ENCODE results near the gene SLC39A11. TPM values are rescaled to one million over a fixed set of nuclear protein-coding genes. Genes with fewer than 3 reads are reported as not detected.

SLC39A11 gene
- total RNA-seq, 2 donors from 2014 or later, result 18.1 to 20.1 TPM

DNA sequence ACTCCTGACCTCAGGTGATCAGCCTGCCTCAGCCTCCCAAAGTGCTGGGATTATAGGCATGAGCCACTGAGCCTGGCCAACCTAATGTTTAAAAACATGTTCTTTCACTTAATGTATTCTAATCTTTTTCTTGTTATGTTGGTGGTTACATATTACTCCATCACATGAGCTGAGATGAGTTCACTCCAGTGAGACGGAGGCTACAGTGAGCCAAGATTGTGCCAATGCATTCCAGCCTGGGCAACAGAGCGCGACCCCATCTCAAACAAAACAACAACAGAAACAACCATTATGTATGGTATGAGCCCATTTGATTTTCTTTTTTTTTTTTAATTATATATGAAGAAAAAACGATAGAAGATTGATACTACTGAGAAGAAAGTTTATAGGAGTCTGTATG lies 39.6 kb downstream of the SLC39A11 start:
- Histone ChIP-seq H3K27me3 (ENCODE audit: control insufficient read depth, insufficient read depth, low read length, poor library complexity, severe bottlenecking) (no peaks in the 10 kb centered on the region), H3K9me3 (ENCODE audit: control insufficient read depth, low read length) (no peaks in the 10 kb centered on the region), H3K4me1 (ENCODE audit: control insufficient read depth, insufficient read depth, low read length) (no peaks in the 10 kb centered on the region), H3K4me3 (ENCODE audit: low read length) (no peak overlapping the region), H3K27ac (ENCODE audit: low read depth, low read length) (no peak overlapping the region), H3K36me3 (ENCODE audit: control insufficient read depth, insufficient read depth, low read length) (no peaks in the 10 kb centered on the region), H3K9ac (ENCODE audit: extremely low read depth, low read length, poor library complexity, severe bottlenecking) (no peak overlapping the region)
- Mint-ChIP-seq H3K36me3 (ENCODE audit: low read depth) (peaks cover 2% of the 10 kb centered on the region), H3K4me3 (no peak overlapping the region), H3K27ac (no peak overlapping the region), H3K9me3 (peaks cover 6% of the 10 kb centered on the region), H3K27me3 (ENCODE audit: insufficient read depth) (no peaks in the 10 kb centered on the region), H3K4me1 (no peaks in the 10 kb centered on the region)
- TF ChIP-seq, protein P1, sequence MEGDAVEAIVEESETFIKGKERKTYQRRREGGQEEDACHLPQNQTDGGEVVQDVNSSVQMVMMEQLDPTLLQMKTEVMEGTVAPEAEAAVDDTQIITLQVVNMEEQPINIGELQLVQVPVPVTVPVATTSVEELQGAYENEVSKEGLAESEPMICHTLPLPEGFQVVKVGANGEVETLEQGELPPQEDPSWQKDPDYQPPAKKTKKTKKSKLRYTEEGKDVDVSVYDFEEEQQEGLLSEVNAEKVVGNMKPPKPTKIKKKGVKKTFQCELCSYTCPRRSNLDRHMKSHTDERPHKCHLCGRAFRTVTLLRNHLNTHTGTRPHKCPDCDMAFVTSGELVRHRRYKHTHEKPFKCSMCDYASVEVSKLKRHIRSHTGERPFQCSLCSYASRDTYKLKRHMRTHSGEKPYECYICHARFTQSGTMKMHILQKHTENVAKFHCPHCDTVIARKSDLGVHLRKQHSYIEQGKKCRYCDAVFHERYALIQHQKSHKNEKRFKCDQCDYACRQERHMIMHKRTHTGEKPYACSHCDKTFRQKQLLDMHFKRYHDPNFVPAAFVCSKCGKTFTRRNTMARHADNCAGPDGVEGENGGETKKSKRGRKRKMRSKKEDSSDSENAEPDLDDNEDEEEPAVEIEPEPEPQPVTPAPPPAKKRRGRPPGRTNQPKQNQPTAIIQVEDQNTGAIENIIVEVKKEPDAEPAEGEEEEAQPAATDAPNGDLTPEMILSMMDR (conservative IDR thresholded peaks at IDR 0.05), result no peak
- 91 to 100% methylated on average over 1 to 4 of the region's 4 CpGs for WGBS, 2 experiments (ENCODE audit: insufficient coverage in 1 of 2, insufficient read length in 1 of 2)
- DNase-seq, result no peak

DNA sequence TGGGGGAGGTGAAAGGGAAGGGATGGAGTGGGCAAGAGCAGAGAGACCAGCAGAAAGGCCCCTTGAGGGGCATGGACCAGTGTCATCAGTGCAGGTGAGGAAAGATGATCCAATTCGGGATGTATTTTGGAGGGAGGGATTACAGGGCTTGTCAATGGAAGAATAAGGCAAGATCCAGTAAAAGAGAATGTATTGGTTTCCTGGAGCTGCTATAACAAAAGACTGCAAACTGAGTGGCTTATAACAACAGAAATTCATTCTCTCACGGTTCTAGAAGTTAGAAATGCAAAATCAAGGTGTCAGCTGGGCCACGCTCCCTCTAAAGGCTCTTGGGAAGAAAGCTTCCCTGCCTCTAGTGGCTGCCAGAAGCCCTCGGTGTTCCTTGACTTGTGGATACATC lies 41.7 kb downstream of the SLC39A11 start:
- Mint-ChIP-seq H3K4me1 (no peaks in the 10 kb centered on the region), H3K36me3 (ENCODE audit: low read depth) (peaks cover 2% of the 10 kb centered on the region), H3K4me3 (no peak overlapping the region), H3K27me3 (ENCODE audit: insufficient read depth) (no peaks in the 10 kb centered on the region), H3K27ac (no peak overlapping the region), H3K9me3 (peaks cover 6% of the 10 kb centered on the region)
- H3K27me3 ChIP-seq (ENCODE audit: control insufficient read depth, insufficient read depth, low read length, poor library complexity, severe bottlenecking), result no peaks in the 10 kb centered on the region
- WGBS, 2 experiments (ENCODE audit: insufficient coverage in 1 of 2, insufficient read length in 1 of 2), result 89 to 92% methylated on average over 4 of the region's 4 CpGs
- H3K27ac ChIP-seq (ENCODE audit: low read depth, low read length), result no peak overlapping the region
- H3K4me3 ChIP-seq (ENCODE audit: low read length), result no peak overlapping the region
- H3K9me3 ChIP-seq (ENCODE audit: control insufficient read depth, low read length), result no peaks in the 10 kb centered on the region
- DNase-seq, result no peak
- TF ChIP-seq, protein P1 (conservative IDR thresholded peaks at IDR 0.05), result no peak
- no peaks in the 10 kb centered on the region for H3K4me1 ChIP-seq (ENCODE audit: control insufficient read depth, insufficient read depth, low read length)
- no peak overlapping the region for H3K9ac ChIP-seq (ENCODE audit: extremely low read depth, low read length, poor library complexity, severe bottlenecking)
- H3K36me3 ChIP-seq (ENCODE audit: control insufficient read depth, insufficient read depth, low read length), result no peaks in the 10 kb centered on the region

DNA sequence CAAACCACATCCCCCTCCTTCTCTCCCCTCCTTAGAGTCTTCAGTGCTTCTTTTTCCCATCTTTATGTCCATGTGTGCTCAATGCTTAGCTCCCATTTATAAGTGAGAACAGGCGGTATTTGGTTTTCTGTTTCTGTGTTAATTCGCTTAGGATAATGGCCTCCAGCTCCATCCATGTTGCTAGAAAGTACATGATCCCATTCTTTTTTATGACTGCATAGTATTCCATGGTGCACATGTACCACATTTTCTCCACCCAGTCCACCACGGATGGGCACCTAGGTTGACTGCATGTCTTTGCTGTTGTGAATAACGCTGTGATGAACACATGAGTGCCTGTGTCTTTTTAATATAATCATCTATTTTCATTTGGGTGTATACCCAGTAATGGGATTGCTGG lies 44.3 kb downstream of the SLC39A11 start:
- no peak overlapping the region for H3K4me3 Mint-ChIP-seq
- no peaks in the 10 kb centered on the region for H3K27me3 Mint-ChIP-seq (ENCODE audit: insufficient read depth)
- Histone ChIP-seq H3K36me3 (ENCODE audit: control insufficient read depth, insufficient read depth, low read length) (no peaks in the 10 kb centered on the region), H3K27me3 (ENCODE audit: control insufficient read depth, insufficient read depth, low read length, poor library complexity, severe bottlenecking) (no peaks in the 10 kb centered on the region), H3K4me3 (ENCODE audit: low read length) (no peak overlapping the region), H3K9me3 (ENCODE audit: control insufficient read depth, low read length) (no peaks in the 10 kb centered on the region), H3K27ac (ENCODE audit: low read depth, low read length) (no peak overlapping the region), H3K9ac (ENCODE audit: extremely low read depth, low read length, poor library complexity, severe bottlenecking) (no peak overlapping the region), H3K4me1 (ENCODE audit: control insufficient read depth, insufficient read depth, low read length) (no peaks in the 10 kb centered on the region)
- 97 to 100% methylated on average over 2 to 4 of the region's 4 CpGs for WGBS, 2 experiments (ENCODE audit: insufficient coverage in 1 of 2, insufficient read length in 1 of 2)
- peaks cover 2% of the 10 kb centered on the region for H3K36me3 Mint-ChIP-seq (ENCODE audit: low read depth)
- TF ChIP-seq, protein P1 (conservative IDR thresholded peaks at IDR 0.05), result no peak
- DNase-seq, result no peak
- peaks cover 6% of the 10 kb centered on the region for H3K9me3 Mint-ChIP-seq
- H3K27ac Mint-ChIP-seq, result no peak overlapping the region
- no peaks in the 10 kb centered on the region for H3K4me1 Mint-ChIP-seq
